ENCODE results near the gene SMPX. TPM values are rescaled to one million over a fixed set of nuclear protein-coding genes. Genes with fewer than 3 reads are reported as not detected.

Gene SMPX
- total and polyA plus RNA-seq, 2 of the 4 experiments (the other 2 are of a cell fraction) = not detected

DNA sequence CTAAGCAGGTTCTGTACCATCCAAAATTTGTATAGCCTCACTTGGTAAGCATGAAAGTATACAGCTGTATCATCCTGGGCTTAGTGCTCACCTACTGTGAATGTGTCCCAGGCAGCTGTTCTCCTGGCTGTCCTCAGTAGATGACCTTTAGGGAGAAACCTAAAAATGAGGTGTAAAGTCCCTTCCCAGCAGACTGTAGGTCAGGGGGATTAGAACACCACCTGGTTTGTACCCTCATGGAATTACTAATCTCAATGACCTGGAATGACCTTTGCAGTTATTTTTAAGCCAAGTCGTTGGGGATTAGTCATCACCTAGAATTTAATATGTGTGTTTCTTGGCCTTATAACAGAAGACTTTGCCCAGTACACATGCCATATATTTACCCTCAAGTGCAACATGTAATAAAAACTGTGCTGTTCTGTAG, 42.4 kb upstream of the SMPX start:
- no peaks in the 10 kb centered on the region for H3K4me1 ChIP-seq (ENCODE audit: control insufficient read depth, insufficient read depth, low read length)
- no peak overlapping the region for H2AK9ac ChIP-seq (replicated peaks; ENCODE audit: low read depth, low read length, poor library complexity)
- no peak overlapping the region for H3K14ac ChIP-seq (replicated peaks; ENCODE audit: low read depth, low read length)
- H4K5ac ChIP-seq (ENCODE audit: low read depth, low read length) = no peak overlapping the region
- in situ Hi-C loops (cut with MboI; ENCODE audit: low sequenced_read_pairs) (no loop called here), dilution Hi-C loops (cut with HindIII; ENCODE audit: low sequenced_read_pairs, unreplicated experiment) (no loop called here), intact Hi-C loops (cut with micrococcal nuclease) (no loop called here)
- no peak overlapping the region for H4K8ac ChIP-seq (ENCODE audit: low read depth in 2 of 2, low read length in 2 of 2)
- no peak overlapping the region for H2AK5ac ChIP-seq (ENCODE audit: low read depth, low read length)
- no peaks in the 10 kb centered on the region for H3K9me1 ChIP-seq (ENCODE audit: insufficient read depth, low read length)
- no peaks in the 10 kb centered on the region for H3K9me3 ChIP-seq (ENCODE audit: control insufficient read depth, insufficient read depth, low read length)
- H3K4ac ChIP-seq (ENCODE audit: low read depth, low read length) = no peak overlapping the region
- H3K79me1 ChIP-seq (ENCODE audit: low read depth in 1 of 2, low read length in 2 of 2) = no peaks in the 10 kb centered on the region
- no peak overlapping the region for H3K18ac ChIP-seq (ENCODE audit: low read depth, low read length)
- H2BK15ac ChIP-seq (ENCODE audit: low read depth, low read length) = no peak overlapping the region
- H3K4me2 ChIP-seq (ENCODE audit: low read depth, low read length) = no peak overlapping the region
- no peak overlapping the region for H3K23ac ChIP-seq (ENCODE audit: low read depth, low read length)
- TF ChIP-seq RFX5 (IDR thresholded peaks at IDR 0.05; ENCODE audit: low read depth, low read length) = no peak
- no peak for TF ChIP-seq MAFK (IDR thresholded peaks at IDR 0.05; ENCODE audit: low read depth, low read length)
- TF ChIP-seq CEBPB (IDR thresholded peaks at IDR 0.05; ENCODE audit: low read depth, low read length) = no peak
- TF ChIP-seq, protein P1, sequence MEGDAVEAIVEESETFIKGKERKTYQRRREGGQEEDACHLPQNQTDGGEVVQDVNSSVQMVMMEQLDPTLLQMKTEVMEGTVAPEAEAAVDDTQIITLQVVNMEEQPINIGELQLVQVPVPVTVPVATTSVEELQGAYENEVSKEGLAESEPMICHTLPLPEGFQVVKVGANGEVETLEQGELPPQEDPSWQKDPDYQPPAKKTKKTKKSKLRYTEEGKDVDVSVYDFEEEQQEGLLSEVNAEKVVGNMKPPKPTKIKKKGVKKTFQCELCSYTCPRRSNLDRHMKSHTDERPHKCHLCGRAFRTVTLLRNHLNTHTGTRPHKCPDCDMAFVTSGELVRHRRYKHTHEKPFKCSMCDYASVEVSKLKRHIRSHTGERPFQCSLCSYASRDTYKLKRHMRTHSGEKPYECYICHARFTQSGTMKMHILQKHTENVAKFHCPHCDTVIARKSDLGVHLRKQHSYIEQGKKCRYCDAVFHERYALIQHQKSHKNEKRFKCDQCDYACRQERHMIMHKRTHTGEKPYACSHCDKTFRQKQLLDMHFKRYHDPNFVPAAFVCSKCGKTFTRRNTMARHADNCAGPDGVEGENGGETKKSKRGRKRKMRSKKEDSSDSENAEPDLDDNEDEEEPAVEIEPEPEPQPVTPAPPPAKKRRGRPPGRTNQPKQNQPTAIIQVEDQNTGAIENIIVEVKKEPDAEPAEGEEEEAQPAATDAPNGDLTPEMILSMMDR (conservative IDR thresholded peaks at IDR 0.05; ENCODE audit: low read depth, low read length) = no peak
- no peak for TF ChIP-seq RCOR1 (IDR thresholded peaks at IDR 0.05; ENCODE audit: insufficient replicate concordance, low read length)
- TF ChIP-seq SMC3 (IDR thresholded peaks at IDR 0.05; ENCODE audit: low read depth, low read length) = no peak
- TF ChIP-seq MAZ (IDR thresholded peaks at IDR 0.05; ENCODE audit: borderline replicate concordance, low read depth, low read length) = no peak
- TF ChIP-seq, protein P2, sequence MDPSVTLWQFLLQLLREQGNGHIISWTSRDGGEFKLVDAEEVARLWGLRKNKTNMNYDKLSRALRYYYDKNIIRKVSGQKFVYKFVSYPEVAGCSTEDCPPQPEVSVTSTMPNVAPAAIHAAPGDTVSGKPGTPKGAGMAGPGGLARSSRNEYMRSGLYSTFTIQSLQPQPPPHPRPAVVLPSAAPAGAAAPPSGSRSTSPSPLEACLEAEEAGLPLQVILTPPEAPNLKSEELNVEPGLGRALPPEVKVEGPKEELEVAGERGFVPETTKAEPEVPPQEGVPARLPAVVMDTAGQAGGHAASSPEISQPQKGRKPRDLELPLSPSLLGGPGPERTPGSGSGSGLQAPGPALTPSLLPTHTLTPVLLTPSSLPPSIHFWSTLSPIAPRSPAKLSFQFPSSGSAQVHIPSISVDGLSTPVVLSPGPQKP (IDR thresholded peaks at IDR 0.05; ENCODE audit: borderline replicate concordance, low read depth, low read length) = no peak
- no peak for TF ChIP-seq BHLHE40 (IDR thresholded peaks at IDR 0.05; ENCODE audit: low read depth, low read length)
- no peak for TF ChIP-seq CHD1 (IDR thresholded peaks at IDR 0.05; ENCODE audit: low read depth, low read length)
- TF ChIP-seq RAD21 (IDR thresholded peaks at IDR 0.05; ENCODE audit: low read length) = no peak
- TF ChIP-seq NFE2L2 (IDR thresholded peaks at IDR 0.05; ENCODE audit: low read depth, low read length) = no peak
- no peak for TF ChIP-seq POLR2A (IDR thresholded peaks at IDR 0.05; ENCODE audit: low read depth, low read length)
- no peak for TF ChIP-seq FOS (IDR thresholded peaks at IDR 0.05; ENCODE audit: low read depth, low read length)
- TF ChIP-seq, protein P3, sequence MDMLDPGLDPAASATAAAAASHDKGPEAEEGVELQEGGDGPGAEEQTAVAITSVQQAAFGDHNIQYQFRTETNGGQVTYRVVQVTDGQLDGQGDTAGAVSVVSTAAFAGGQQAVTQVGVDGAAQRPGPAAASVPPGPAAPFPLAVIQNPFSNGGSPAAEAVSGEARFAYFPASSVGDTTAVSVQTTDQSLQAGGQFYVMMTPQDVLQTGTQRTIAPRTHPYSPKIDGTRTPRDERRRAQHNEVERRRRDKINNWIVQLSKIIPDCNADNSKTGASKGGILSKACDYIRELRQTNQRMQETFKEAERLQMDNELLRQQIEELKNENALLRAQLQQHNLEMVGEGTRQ (IDR thresholded peaks at IDR 0.05; ENCODE audit: low read depth, low read length) = no peak
- no peak for TF ChIP-seq MXI1 (IDR thresholded peaks at IDR 0.05; ENCODE audit: borderline replicate concordance, low read depth, low read length)
- no peak overlapping the region for H3K56ac ChIP-seq (ENCODE audit: extremely low read depth, insufficient read depth, low read length)
- no peak overlapping the region for H4K91ac ChIP-seq (ENCODE audit: insufficient read depth, low read depth, low read length)
- no peak overlapping the region for H3K9ac ChIP-seq (ENCODE audit: low read depth, low read length)
- H2BK5ac ChIP-seq (ENCODE audit: low read depth, low read length, poor library complexity, severe bottlenecking) = no peak overlapping the region
- DNase-seq (peak; percentile 4), ATAC-seq (ENCODE audit: low read depth) (no peak)
- H2BK120ac ChIP-seq (ENCODE audit: low read depth, low read length) = no peak overlapping the region
- H3K36me3 ChIP-seq (ENCODE audit: control insufficient read depth, insufficient read depth, low read length) = no peaks in the 10 kb centered on the region
- ChIA-PET POLR2A (ENCODE audit: unreplicated experiment) (no interaction called here), CTCF (no interaction called here)
- H3K4me3 ChIP-seq (ENCODE audit: insufficient read depth, low read depth, low read length) = no peak overlapping the region
- H3K27ac ChIP-seq (ENCODE audit: insufficient read depth, low read length) = no peak overlapping the region
- no CpG with 5 or more reads among the region's 1 CpG for WGBS, 2 experiments (ENCODE audit: extremely low coverage in 2 of 2, insufficient read length in 1 of 2)
- no peak overlapping the region for H2BK20ac ChIP-seq (ENCODE audit: low read depth, low read length)
- peaks cover 3% of the 10 kb centered on the region; the same call in 1 of the 2 replicates for H3K27me3 ChIP-seq (ENCODE audit: control insufficient read depth, insufficient read depth, low read length)
- H2AFZ ChIP-seq (replicated peaks; ENCODE audit: low read length, poor library complexity) = no peak overlapping the region
- H4K20me1 ChIP-seq (ENCODE audit: insufficient read depth, low read length) = no peaks in the 10 kb centered on the region
- BruUV-seq (replicated peaks) = no TSS peak
